GM23338 (cell line): ENCODE measurements around the gene C3orf62.

Source experiments
- EZH2phosphoT487 ChIP-seq: fragments of 200-600 bp; sonication (generic); IDR thresholded peaks from one replicate; pipeline ENCODE4 v1.8.1; 2018; ENCODE audit warnings: antibody characterized with exemption; ENCODE audit not compliant: unreplicated experiment
- JUNB ChIP-seq: IDR thresholded peaks from one replicate; pipeline ENCODE4 v1.6.1; 2016; ENCODE audit warnings: antibody characterized with exemption; ENCODE audit not compliant: unreplicated experiment
- POLR2AphosphoS5 ChIP-seq: IDR thresholded peaks from 2 replicates; pipeline ENCODE4 v1.6.1; 2016; ENCODE audit warnings: antibody characterized with exemption, low read depth
- TF ChIP-seq, protein P1 (sequence below), 2 experiments: fragments of 200-600 bp in 1 of 2; sonication (generic) in 1 of 2; conservative IDR thresholded peaks; 2 replicates each; pipeline versions ENCODE4 v1.5.1 to v1.6.1; 2016 to 2017; ENCODE audit warnings: antibody characterized with exemption in 2 of 2, low read depth in 2 of 2, mild to moderate bottlenecking in 2 of 2, moderate library complexity in 1 of 2

DNA sequence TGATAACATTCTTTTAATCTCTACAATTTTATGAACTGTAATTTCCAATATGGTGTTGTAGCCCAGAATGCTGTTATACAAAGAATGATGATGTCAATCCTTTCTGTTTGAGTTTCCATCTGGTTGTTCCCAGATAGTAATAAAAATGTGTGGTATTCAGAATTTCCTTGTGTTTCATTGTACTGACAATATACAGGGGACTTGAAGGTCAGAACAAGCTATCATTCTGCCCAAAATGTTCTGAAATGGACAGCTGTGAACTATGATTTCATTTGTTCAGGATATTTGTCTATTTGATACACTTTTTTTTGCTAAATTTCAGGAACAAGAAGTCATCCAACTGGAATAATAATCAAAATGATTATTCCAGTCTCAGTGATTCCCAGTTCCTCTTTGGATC lies 40.8 kb downstream of the C3orf62 start:
- TF ChIP-seq POLR2AphosphoS5 (no peak), JUNB (no peak), EZH2phosphoT487 (no peak)
- TF ChIP-seq, protein P1, sequence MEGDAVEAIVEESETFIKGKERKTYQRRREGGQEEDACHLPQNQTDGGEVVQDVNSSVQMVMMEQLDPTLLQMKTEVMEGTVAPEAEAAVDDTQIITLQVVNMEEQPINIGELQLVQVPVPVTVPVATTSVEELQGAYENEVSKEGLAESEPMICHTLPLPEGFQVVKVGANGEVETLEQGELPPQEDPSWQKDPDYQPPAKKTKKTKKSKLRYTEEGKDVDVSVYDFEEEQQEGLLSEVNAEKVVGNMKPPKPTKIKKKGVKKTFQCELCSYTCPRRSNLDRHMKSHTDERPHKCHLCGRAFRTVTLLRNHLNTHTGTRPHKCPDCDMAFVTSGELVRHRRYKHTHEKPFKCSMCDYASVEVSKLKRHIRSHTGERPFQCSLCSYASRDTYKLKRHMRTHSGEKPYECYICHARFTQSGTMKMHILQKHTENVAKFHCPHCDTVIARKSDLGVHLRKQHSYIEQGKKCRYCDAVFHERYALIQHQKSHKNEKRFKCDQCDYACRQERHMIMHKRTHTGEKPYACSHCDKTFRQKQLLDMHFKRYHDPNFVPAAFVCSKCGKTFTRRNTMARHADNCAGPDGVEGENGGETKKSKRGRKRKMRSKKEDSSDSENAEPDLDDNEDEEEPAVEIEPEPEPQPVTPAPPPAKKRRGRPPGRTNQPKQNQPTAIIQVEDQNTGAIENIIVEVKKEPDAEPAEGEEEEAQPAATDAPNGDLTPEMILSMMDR (conservative IDR thresholded peaks at IDR 0.05; ENCODE audit: low read depth in 2 of 2): no peak
